Bronchial epithelial cell (primary cell): ENCODE measurements around the gene ASPN. TPM values are rescaled to one million over a fixed set of nuclear protein-coding genes. Genes with fewer than 3 reads are reported as not detected.

Experiments used
- DNase-seq: peaks from one replicate; pipeline ENCODE4 v3.0.0-alpha.2; 2010; ENCODE audit warnings: low read depth
- FAIRE-seq: peaks from 2 replicates; lab custom pipeline; 2011; peaks lifted over from hg19 to GRCh38; lab: Jason Lieb, UNC
- H3K27me3 ChIP-seq: 2 replicates; pipeline ENCODE4 v1.5.1; 2011; ENCODE audit warnings: low read length; ENCODE audit not compliant: control insufficient read depth, insufficient read depth
- H3K36me3 ChIP-seq: 2 replicates; pipeline ENCODE4 v1.5.1; 2011; ENCODE audit warnings: low read length; ENCODE audit not compliant: control insufficient read depth, insufficient read depth
- H3K4me3 ChIP-seq: 2 replicates; pipeline ENCODE4 v1.5.1; 2011; ENCODE audit warnings: mild to moderate bottlenecking, low read depth, low read length, control low read depth
- CTCF ChIP-seq: IDR thresholded peaks from 2 replicates; pipeline ENCODE4 v1.5.1; 2011; ENCODE audit warnings: mild to moderate bottlenecking, moderate library complexity, low read length, control low read depth, inconsistent platforms; ENCODE audit not compliant: insufficient read depth, severe bottlenecking
- total RNA-seq: library from RNA; depleted of rRNA; stranded (reverse); fragments of >200 nt; gene quantifications from 2 replicates; pipeline ENCODE4 v1.2.1, GENCODE V29; 2014

Gene ASPN
- total RNA-seq, 1 donor from 2014 or later = not detected

GRCh38 chr9:92435263-92435662 is 47.0 kb downstream of the ASPN start:
- TF ChIP-seq CTCF = no peak
- no peak for DNase-seq
- FAIRE-seq = no peak
- Histone ChIP-seq H3K36me3 (no peaks in the 10 kb centered on the region), H3K27me3 (no peaks in the 10 kb centered on the region), H3K4me3 (no peak overlapping the region)

DNA sequence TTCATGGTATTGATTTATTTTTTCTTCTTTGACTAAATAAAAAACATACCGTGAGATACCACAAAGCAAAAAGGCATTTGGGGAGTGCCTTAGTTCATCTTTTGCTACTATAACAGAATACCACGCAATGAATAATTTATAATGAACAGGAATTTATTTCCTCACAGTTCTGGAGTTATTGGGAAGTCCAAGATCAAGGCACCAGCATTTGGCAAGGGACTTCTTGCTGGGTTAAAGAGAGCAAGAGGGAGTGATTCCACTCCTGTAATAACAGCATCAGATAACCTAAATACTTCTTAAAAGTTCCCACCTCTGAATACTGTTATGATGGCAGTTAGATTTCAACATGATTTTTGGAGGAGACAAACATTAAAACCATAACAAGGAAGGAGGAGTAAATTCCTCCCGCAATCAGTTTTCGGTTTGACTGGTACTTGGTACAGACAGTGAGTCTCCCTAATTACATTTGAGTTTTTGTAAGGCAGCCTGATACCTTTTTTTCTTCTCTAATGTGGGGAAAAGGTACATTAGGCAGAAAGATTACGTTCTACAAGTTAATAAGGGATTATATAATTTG is 49.2 kb downstream of the ASPN start:
- Histone ChIP-seq H3K36me3 (no peaks in the 10 kb centered on the region), H3K4me3 (no peak overlapping the region), H3K27me3 (no peaks in the 10 kb centered on the region)
- FAIRE-seq = no peak
- no peak for TF ChIP-seq CTCF
- no peak for DNase-seq

GRCh38 chr9:92432350-92432749 is 50.0 kb downstream of the ASPN start:
- TF ChIP-seq CTCF = no peak
- Histone ChIP-seq H3K27me3 (no peaks in the 10 kb centered on the region), H3K4me3 (no peak overlapping the region), H3K36me3 (no peaks in the 10 kb centered on the region)
- no peak for DNase-seq
- FAIRE-seq = no peak

- no peak for DNase-seq
- Histone ChIP-seq H3K4me3 (no peak overlapping the region), H3K36me3 (no peaks in the 10 kb centered on the region), H3K27me3 (no peaks in the 10 kb centered on the region)
- FAIRE-seq = no peak
- TF ChIP-seq CTCF = no peak
Observed at GRCh38 chr9:92429836-92430235, 52.5 kb downstream of the ASPN start.

- Histone ChIP-seq H3K4me3 (no peak overlapping the region), H3K36me3 (no peaks in the 10 kb centered on the region), H3K27me3 (no peaks in the 10 kb centered on the region)
- FAIRE-seq (no peak), DNase-seq (no peak)
- no peak for TF ChIP-seq CTCF
Observed at GRCh38 chr9:92426501-92427145, 55.7 kb downstream of the ASPN start.

GRCh38 chr9:92425474-92425873 is 56.8 kb downstream of the ASPN start:
- TF ChIP-seq CTCF = no peak

More at GRCh38 chr9:92425474-92425873, 56.8 kb downstream of the ASPN start:
- H3K36me3 ChIP-seq = no peaks in the 10 kb centered on the region
- H3K27me3 ChIP-seq = no peaks in the 10 kb centered on the region
- FAIRE-seq (no peak), DNase-seq (no peak)
- H3K4me3 ChIP-seq = no peak overlapping the region
